ENCODE data around the gene OR11A1. TPM values are rescaled to one million over a fixed set of nuclear protein-coding genes. Genes with fewer than 3 reads are reported as not detected.

The OR11A1 gene
- total RNA-seq, 1 donor from 2014 or later: not detected

DNA sequence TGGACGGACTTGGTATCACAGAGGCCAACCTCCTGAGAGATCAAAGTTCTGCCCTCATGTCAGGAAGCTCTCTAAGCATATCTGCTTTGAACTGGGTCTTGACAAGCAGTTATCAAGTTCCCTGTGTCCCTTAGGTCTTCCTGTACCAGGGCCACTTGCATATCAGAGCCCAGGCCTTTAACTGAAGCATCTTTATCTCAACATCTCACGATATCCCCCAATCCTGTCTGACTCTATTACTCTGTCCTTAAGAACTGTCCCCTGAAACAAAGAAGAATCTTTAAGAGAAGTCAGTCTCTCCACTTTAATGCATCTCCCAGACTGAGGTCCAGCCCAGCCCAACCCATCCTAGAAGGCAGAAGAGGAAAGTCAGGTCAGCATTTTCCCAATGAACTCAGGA is 22.7 kb upstream of the OR11A1 start:
- TF ChIP-seq, protein P1, sequence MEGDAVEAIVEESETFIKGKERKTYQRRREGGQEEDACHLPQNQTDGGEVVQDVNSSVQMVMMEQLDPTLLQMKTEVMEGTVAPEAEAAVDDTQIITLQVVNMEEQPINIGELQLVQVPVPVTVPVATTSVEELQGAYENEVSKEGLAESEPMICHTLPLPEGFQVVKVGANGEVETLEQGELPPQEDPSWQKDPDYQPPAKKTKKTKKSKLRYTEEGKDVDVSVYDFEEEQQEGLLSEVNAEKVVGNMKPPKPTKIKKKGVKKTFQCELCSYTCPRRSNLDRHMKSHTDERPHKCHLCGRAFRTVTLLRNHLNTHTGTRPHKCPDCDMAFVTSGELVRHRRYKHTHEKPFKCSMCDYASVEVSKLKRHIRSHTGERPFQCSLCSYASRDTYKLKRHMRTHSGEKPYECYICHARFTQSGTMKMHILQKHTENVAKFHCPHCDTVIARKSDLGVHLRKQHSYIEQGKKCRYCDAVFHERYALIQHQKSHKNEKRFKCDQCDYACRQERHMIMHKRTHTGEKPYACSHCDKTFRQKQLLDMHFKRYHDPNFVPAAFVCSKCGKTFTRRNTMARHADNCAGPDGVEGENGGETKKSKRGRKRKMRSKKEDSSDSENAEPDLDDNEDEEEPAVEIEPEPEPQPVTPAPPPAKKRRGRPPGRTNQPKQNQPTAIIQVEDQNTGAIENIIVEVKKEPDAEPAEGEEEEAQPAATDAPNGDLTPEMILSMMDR (IDR thresholded peaks at IDR 0.05; ENCODE audit: insufficient read depth, low read length, poor library complexity, severe bottlenecking): no peak
- no peaks in the 10 kb centered on the region for H3K36me3 ChIP-seq (ENCODE audit: control insufficient read depth, insufficient read depth, low read length)
- no peak for DNase-seq (ENCODE audit: low read depth)
- H3K27me3 ChIP-seq (ENCODE audit: control insufficient read depth, insufficient read depth, low read length): no peaks in the 10 kb centered on the region
- no peak overlapping the region for H3K4me3 ChIP-seq (ENCODE audit: low read depth, low read length)

DNA sequence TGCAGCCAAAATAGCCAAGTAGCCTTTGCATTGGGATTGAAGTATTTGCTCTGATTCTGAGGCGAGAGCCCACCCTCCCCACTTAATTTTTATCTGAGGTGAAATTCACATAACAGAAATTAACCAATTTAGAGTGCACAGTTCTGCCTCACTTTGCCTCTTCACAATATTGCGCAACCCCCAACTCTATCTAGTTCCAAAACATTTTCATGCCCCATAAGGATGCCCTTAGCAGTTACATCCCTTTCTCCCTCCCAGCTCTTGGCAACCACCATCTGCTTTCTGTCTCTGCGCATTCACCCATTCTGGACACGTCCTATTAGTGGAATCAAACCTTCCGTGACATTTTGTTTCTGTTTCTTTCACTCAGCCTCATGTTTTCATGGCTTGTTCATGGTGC is 21.9 kb upstream of the OR11A1 start:
- TF ChIP-seq, protein P1 (IDR thresholded peaks at IDR 0.05; ENCODE audit: insufficient read depth, low read length, poor library complexity, severe bottlenecking): no peak
- H3K27me3 ChIP-seq (ENCODE audit: control insufficient read depth, insufficient read depth, low read length): no peaks in the 10 kb centered on the region
- DNase-seq (ENCODE audit: low read depth): no peak
- H3K4me3 ChIP-seq (ENCODE audit: low read depth, low read length): no peak overlapping the region
- no peaks in the 10 kb centered on the region for H3K36me3 ChIP-seq (ENCODE audit: control insufficient read depth, insufficient read depth, low read length)

DNA sequence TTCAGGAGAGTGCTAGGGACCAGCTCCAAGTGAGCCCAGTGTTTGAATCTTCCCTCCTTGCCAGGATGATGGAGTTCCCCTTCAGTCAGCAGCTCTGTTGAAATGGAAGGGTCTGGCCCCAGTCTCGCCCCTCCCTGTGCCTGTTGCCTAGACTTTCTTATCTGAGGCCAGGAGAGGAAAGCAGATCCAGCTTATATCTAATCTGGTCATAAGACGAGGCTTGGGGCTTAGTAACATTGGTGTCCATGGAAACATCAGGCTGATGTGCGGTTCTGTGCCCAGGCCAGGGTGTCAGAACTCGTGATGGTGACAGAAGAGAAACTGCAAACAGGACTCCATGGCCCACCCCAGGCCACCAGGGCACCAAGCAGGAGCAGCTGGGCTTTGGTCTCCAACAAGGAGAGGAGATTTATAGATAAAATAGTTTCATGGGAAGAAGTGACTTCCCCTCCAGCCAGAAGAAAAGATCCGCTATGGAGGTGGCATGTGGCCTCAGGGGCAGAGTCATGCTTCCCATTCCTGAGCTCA is 21.1 kb upstream of the OR11A1 start:
- H3K27me3 ChIP-seq (ENCODE audit: control insufficient read depth, insufficient read depth, low read length): no peaks in the 10 kb centered on the region
- DNase-seq (ENCODE audit: low read depth): no peak
- TF ChIP-seq, protein P1 (IDR thresholded peaks at IDR 0.05; ENCODE audit: insufficient read depth, low read length, poor library complexity, severe bottlenecking): no peak

DNA sequence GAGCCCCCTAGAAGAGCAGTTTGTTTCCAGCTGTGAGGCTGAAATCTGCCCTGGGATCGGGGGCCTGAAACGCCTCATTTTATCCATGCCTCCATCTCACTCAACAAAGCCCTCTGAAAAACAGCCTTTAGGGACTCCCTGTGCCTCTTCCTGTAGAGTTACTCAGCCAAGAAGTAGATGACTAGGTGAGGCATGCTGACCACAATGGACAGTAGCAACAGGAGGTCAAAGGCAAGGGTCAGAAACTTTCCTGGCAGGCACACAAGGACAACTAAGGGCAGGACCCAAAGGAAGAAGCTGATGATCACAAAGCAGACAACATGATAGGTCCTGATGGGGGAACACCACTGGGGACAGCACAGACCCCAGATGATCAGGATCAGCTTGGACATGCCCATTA is 18.1 kb upstream of the OR11A1 start:
- TF ChIP-seq, protein P1 (IDR thresholded peaks at IDR 0.05; ENCODE audit: insufficient read depth, low read length, poor library complexity, severe bottlenecking): no peak
- Histone ChIP-seq H3K27me3 (ENCODE audit: control insufficient read depth, insufficient read depth, low read length) (no peaks in the 10 kb centered on the region), H3K36me3 (ENCODE audit: control insufficient read depth, insufficient read depth, low read length) (no peaks in the 10 kb centered on the region), H3K4me3 (ENCODE audit: low read depth, low read length) (no peak overlapping the region)
- DNase-seq (ENCODE audit: low read depth): no peak

More for the DNA sequence above, 21.1 kb upstream of the OR11A1 start:
- Histone ChIP-seq H3K4me3 (ENCODE audit: low read depth, low read length) (no peak overlapping the region), H3K36me3 (ENCODE audit: control insufficient read depth, insufficient read depth, low read length) (no peaks in the 10 kb centered on the region)

DNA sequence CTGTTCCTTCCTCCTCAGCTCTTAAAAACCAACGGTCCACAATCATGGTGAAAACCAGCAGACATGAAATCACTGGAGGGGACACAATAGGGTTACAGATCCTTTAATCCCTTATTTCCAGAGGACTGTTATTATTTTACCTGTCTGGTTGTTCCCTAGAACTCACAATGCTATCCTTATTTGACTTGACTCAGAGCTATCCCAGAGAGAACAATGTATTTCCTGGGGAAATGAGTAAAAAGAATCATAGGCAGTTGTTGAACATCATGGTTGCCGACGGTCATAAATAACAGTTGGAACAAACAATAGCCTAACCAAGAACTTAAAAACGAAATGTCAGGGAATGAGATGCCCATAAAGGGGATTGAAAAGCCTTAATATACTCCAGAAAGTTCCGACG is 9.4 kb upstream of the OR11A1 start:
- TF ChIP-seq, protein P1 (IDR thresholded peaks at IDR 0.05; ENCODE audit: insufficient read depth, low read length, poor library complexity, severe bottlenecking): no peak
- no peak for DNase-seq (ENCODE audit: low read depth)
- H3K4me3 ChIP-seq (ENCODE audit: low read depth, low read length): no peak overlapping the region
- H3K27me3 ChIP-seq (ENCODE audit: control insufficient read depth, insufficient read depth, low read length): no peaks in the 10 kb centered on the region
- H3K36me3 ChIP-seq (ENCODE audit: control insufficient read depth, insufficient read depth, low read length): no peaks in the 10 kb centered on the region

DNA sequence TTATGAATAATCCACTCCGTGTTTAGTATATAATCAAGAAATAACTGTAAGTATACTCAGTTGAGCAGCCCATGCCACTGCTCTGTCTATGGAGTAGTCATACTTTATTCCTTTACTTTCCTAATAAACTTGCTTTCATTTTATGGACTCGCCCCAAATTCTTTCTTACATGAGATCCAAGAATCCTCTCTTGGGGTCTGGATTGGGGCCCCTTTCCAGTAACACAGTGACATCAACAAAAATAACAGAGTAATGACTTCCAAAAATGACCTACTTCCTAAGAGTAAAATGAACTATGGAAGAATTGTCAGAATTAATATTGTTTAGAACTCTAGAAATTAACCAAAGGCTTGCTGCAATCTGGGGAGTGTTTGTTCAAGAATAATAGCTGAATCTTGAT is 8.9 kb upstream of the OR11A1 start:
- no peak overlapping the region for H3K4me3 ChIP-seq (ENCODE audit: low read depth, low read length)
- TF ChIP-seq, protein P1 (IDR thresholded peaks at IDR 0.05; ENCODE audit: insufficient read depth, low read length, poor library complexity, severe bottlenecking): no peak
- DNase-seq (ENCODE audit: low read depth): no peak

More for the DNA sequence above, 8.9 kb upstream of the OR11A1 start:
- Histone ChIP-seq H3K27me3 (ENCODE audit: control insufficient read depth, insufficient read depth, low read length) (no peaks in the 10 kb centered on the region), H3K36me3 (ENCODE audit: control insufficient read depth, insufficient read depth, low read length) (no peaks in the 10 kb centered on the region)
